ENCODE results near the gene BATF3.

DNA sequence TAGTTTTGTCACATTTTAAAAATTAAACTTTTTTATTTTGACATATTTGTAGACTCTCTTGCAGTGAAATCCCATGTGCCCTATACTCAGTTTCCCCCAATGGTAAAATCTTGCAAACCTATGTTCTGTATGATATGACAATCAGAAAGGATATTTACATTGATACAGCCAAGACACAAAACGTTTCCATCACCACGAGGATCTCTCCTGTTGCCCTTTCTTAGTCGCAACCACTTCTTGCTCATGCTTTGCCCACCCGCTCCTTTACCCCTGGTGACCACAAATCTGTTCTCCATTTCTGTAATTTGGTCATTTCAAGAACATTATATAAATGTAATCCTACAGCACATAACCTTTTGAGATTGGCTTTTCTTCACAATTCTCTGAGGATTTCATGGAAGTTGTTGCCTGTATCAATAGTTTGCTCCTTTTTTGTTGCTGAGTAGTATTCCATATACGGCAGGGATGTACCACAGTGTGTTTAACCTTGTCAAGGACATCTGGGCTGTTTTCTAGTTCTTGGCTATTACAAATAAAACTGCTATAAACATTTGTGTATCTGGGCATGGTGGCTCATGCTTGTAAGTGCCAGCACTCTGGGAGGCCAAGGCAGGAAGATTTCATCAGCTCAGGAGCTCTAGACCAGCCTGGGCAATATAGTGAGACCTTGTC is 14.0 kb upstream of the BATF3 start:
- TF ChIP-seq, protein P1, sequence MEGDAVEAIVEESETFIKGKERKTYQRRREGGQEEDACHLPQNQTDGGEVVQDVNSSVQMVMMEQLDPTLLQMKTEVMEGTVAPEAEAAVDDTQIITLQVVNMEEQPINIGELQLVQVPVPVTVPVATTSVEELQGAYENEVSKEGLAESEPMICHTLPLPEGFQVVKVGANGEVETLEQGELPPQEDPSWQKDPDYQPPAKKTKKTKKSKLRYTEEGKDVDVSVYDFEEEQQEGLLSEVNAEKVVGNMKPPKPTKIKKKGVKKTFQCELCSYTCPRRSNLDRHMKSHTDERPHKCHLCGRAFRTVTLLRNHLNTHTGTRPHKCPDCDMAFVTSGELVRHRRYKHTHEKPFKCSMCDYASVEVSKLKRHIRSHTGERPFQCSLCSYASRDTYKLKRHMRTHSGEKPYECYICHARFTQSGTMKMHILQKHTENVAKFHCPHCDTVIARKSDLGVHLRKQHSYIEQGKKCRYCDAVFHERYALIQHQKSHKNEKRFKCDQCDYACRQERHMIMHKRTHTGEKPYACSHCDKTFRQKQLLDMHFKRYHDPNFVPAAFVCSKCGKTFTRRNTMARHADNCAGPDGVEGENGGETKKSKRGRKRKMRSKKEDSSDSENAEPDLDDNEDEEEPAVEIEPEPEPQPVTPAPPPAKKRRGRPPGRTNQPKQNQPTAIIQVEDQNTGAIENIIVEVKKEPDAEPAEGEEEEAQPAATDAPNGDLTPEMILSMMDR (IDR thresholded peaks at IDR 0.05; ENCODE audit: borderline replicate concordance, extremely low read depth, low read length, poor library complexity, severe bottlenecking), result no peak
- no peak for TF ChIP-seq EZH2 (IDR thresholded peaks at IDR 0.05; ENCODE audit: borderline replicate concordance, low read depth, low read length, severe bottlenecking)

All from DND-41 (cell line).